HepG2 (cell line): Measurements from ENCODE around the gene SLC29A1. TPM values are rescaled to one million over a fixed set of nuclear protein-coding genes. Genes with fewer than 3 reads are reported as not detected.

Experiments used
- ARID5B ChIP-seq: IDR thresholded peaks from 2 replicates; pipeline ENCODE4 v1.4.0; 2020; ENCODE audit warnings: mild to moderate bottlenecking, missing genetic modification reagents
- DZIP1 ChIP-seq: sonication (generic); formaldehyde crosslinking; IDR thresholded peaks from 2 replicates; pipeline ENCODE4 v1.5.0; 2020; ENCODE audit warnings: mild to moderate bottlenecking, missing genetic modification reagents
- ETV6 ChIP-seq: sonication (generic); formaldehyde crosslinking; conservative IDR thresholded peaks from 2 replicates; pipeline ENCODE4 v1.4.0; 2020; ENCODE audit warnings: missing genetic modification reagents
- FOXA1 ChIP-seq, 2 experiments: fragments of 450-650 bp in 1 of 2; sonication (generic) in 1 of 2; formaldehyde crosslinking in 1 of 2; IDR thresholded peaks; 2 replicates each; pipeline versions ENCODE4 v1.4.0 to v1.6.1; 2016 to 2020; ENCODE audit warnings: missing genetic modification reagents in 1 of 2
- GTF2F1 ChIP-seq: fragments of 150-350 bp; IDR thresholded peaks from 2 replicates; pipeline ENCODE4 v1.6.1; 2014; ENCODE audit warnings: low read length
- HMGXB3 ChIP-seq: sonication (generic); formaldehyde crosslinking; IDR thresholded peaks from 2 replicates; pipeline ENCODE4 v1.4.0; 2020; ENCODE audit warnings: missing genetic modification reagents, borderline replicate concordance
- HNRNPLL ChIP-seq: fragments of 200-400 bp; formaldehyde crosslinking; IDR thresholded peaks from 2 replicates; pipeline ENCODE4 v1.6.1; 2017; ENCODE audit warnings: mild to moderate bottlenecking, low read depth, low read length; ENCODE audit not compliant: poor library complexity, severe bottlenecking
- NBN ChIP-seq: fragments of 450-650 bp; conservative IDR thresholded peaks from 2 replicates; pipeline ENCODE4 v1.6.1; 2017
- NFIB ChIP-seq: sonication (generic); formaldehyde crosslinking; IDR thresholded peaks from 2 replicates; pipeline ENCODE4 v1.9.0; 2021; ENCODE audit warnings: missing genetic modification reagents, mild to moderate bottlenecking, borderline replicate concordance
- PREB ChIP-seq: sonication (generic); formaldehyde crosslinking; IDR thresholded peaks from 2 replicates; pipeline ENCODE4 v1.4.0; 2020; ENCODE audit warnings: missing genetic modification reagents
- RELA ChIP-seq: sonication (generic); formaldehyde crosslinking; IDR thresholded peaks from 2 replicates; pipeline ENCODE4 v1.4.0; 2020; ENCODE audit warnings: missing genetic modification reagents
- SETDB1 ChIP-seq: sonication (generic); formaldehyde crosslinking; IDR thresholded peaks from 2 replicates; pipeline ENCODE4 v1.5.1; 2020; ENCODE audit warnings: missing genetic modification reagents, mild to moderate bottlenecking, borderline replicate concordance
- SMAD9 ChIP-seq: sonication (generic); formaldehyde crosslinking; IDR thresholded peaks from 2 replicates; pipeline ENCODE4 v1.5.1; 2020; ENCODE audit warnings: mild to moderate bottlenecking, missing genetic modification reagents
- SP5 ChIP-seq: IDR thresholded peaks from 2 replicates; pipeline ENCODE4 v1.6.1; 2016; ENCODE audit warnings: low read depth, borderline replicate concordance
- SRSF1 ChIP-seq: fragments of 200-400 bp; formaldehyde crosslinking; optimal IDR thresholded peaks from 2 replicates; pipeline ENCODE3; 2017; ENCODE audit warnings: mild to moderate bottlenecking, low read depth, low read length, moderate library complexity
- ZNF350 ChIP-seq: sonication (generic); formaldehyde crosslinking; IDR thresholded peaks from 2 replicates; pipeline ENCODE4 v1.4.0; 2020; ENCODE audit warnings: mild to moderate bottlenecking, low read depth, missing genetic modification reagents, borderline replicate concordance
- ZNF773 ChIP-seq: sonication (generic); formaldehyde crosslinking; IDR thresholded peaks from 2 replicates; pipeline ENCODE4 v1.4.0; 2020; ENCODE audit warnings: missing genetic modification reagents, borderline replicate concordance
- polyA plus RNA-seq, 8 experiments: library from polyadenylated mRNA; depleted of rRNA in 3 of 8; stranded (reverse) in 7 of 8; unstranded in 1 of 8; fragments of >200 nt; fragmentation: Illumina TruSeq in 4 of 8; extraction: Trizol in 4 of 8; gene quantifications; 2 replicates each; pipeline versions ENCODE4 v1.2.1 to v1.2.3, GENCODE V29; 2011 to 2016; ENCODE audit warnings: low read depth in 4 of 8, missing spikeins in 1 of 8, mixed read lengths in 1 of 8; ENCODE audit not compliant: insufficient read depth in 1 of 8
- total RNA-seq, 5 experiments: library from RNA; depleted of rRNA; stranded (reverse); fragments of >200 nt; fragmentation: Illumina TruSeq; extraction: Trizol; gene quantifications; 2 replicates each; pipeline ENCODE4 v1.2.3, GENCODE V29; 2016; ENCODE audit warnings: low read depth in 1 of 5

The SLC29A1 gene
- total and polyA plus RNA-seq, 2 of the 13 experiments (the other 11 are each of a cell fraction or from before 2014, with no cell fraction given) = 43.2 to 106 TPM

GRCh38 chr6:44263354-44264100 lies 40.1 kb downstream of the SLC29A1 start (continued):
- TF ChIP-seq HMGXB3 (CRISPR knock-in tag) = no peak
- TF ChIP-seq HNRNPLL = no peak
- peak; percentile 98 for TF ChIP-seq RELA
- no peak for TF ChIP-seq ZNF773 (CRISPR knock-in tag)
- no peak for TF ChIP-seq DZIP1 (CRISPR knock-in tag)
- no peak for TF ChIP-seq ZNF350
- TF ChIP-seq ARID5B (CRISPR knock-in tag) = 0 out of 2 replicates have a peak, but pooled peaks have one; percentile 20
- no peak for TF ChIP-seq NBN
- no peak for TF ChIP-seq NFIB (CRISPR knock-in tag)
- TF ChIP-seq SETDB1 = no peak
- 0 out of 2 replicates have a peak, but pooled peaks have one; percentile 66 for TF ChIP-seq SMAD9 (CRISPR knock-in tag)
- no peak for TF ChIP-seq PREB (CRISPR knock-in tag)
- no peak for TF ChIP-seq SRSF1
- TF ChIP-seq SP5 = peak; percentile 35; the same call in 1 of the 2 replicates
- TF ChIP-seq ETV6 = peak; percentile 72; the same call in 1 of the 2 replicates
- no peak for TF ChIP-seq FOXA1 (IDR thresholded peaks at IDR 0.05)
- TF ChIP-seq FOXA1 (CRISPR knock-in tag; IDR thresholded peaks at IDR 0.05) = no peak
- TF ChIP-seq GTF2F1 = no peak
